ENCODE data around the gene AUTS2.

Gene AUTS2

GRCh38 chr7:70392877-70393435 lies 794.7 kb downstream of the AUTS2 start:
- DNase-seq (ENCODE audit: low read depth, low spot score): no peak
- H3K27ac ChIP-seq: no peak overlapping the region

GRCh38 chr7:70393956-70394355 lies 795.7 kb downstream of the AUTS2 start:
- no peak for DNase-seq (ENCODE audit: low read depth, low spot score)
- no peak overlapping the region for H3K27ac ChIP-seq

DNA sequence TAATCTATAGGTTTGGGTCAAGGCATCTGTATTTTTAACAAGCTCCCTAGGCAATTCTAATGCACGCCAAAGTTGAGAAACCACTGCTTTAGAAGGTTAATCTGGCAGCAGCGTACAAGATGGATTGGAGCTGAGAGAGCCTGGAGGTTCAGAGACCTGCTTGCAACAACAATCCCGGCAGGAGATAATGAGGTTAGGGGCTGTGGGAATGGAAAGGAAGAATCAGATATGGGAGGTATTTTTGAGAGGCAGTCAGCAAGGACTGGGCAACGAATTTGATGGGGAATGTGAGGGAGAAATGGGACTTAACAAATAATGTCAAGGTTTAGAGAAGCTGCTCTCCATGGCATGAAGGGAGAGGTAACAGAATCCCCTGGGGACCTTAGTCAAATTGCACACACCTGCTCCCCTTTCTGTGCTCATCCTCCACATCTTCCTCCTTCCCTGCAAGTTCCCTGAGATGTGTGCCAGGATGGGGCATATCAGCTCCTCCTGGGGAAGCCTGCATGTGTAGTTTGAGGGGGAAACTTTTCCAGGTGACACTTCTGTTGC lies 802.6 kb downstream of the AUTS2 start:
- H3K27ac ChIP-seq: no peak overlapping the region
- no peak for DNase-seq (ENCODE audit: low read depth, low spot score)

- no peak overlapping the region for H3K27ac ChIP-seq
- no peak for DNase-seq (ENCODE audit: low read depth, low spot score)
Measured at GRCh38 chr7:70402069-70402468, 803.8 kb downstream of the AUTS2 start.

GRCh38 chr7:70405241-70405640 lies 807.0 kb downstream of the AUTS2 start:
- DNase-seq (ENCODE audit: low read depth, low spot score): no peak
- H3K27ac ChIP-seq: no peak overlapping the region

DNA sequence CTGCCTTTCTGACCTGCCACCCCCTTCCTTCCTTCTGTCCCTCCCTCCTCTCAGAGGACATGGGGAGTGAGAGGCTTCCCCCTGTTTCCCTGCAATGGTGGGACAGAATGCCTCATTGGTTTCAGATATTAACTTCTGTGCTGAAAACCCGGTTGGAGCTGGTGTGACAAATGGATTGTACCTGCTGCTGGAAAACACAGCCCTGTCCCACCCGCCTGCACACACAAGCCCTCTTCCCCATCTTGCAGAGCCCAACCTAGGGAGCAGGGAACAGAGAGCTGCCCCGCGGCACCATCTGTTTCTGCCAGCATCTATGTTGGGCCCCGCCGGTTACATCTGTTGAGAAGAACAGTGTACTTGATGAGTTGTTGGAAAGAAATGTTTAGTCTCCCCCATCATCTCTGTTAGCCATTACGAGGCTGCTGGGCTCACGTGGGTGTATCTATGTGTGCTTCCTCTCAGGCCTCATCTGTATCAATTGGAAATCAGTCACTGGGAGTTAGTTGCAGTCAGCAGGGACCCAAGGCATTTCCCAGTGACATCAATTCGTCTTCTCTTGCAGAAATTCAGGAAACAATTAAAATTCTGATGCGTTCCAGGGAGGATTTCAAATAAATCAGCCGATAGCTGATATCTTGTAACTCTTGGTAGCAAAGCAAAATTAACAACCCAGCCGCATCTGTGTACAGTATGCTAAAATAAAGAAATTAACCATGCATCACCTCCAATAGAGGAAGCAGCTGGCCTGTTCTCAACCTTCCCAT lies 808.1 kb downstream of the AUTS2 start:
- no peak for DNase-seq (ENCODE audit: low read depth, low spot score)
- H3K27ac ChIP-seq: no peak overlapping the region

DNA sequence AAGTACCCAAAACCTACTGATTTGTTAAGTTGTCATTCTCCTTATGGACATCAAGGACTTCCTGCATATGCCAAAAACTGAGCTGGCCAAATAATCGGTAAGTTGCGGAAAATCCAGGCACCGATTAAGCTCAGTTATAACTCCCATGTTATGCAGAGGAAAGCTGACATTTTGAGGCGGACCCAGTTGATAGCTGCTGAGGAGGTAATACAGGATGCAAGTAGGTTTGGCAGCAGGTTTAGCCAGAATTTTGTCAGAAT lies 808.6 kb downstream of the AUTS2 start:
- DNase-seq (ENCODE audit: low read depth, low spot score): no peak
- no peak overlapping the region for H3K27ac ChIP-seq

DNA sequence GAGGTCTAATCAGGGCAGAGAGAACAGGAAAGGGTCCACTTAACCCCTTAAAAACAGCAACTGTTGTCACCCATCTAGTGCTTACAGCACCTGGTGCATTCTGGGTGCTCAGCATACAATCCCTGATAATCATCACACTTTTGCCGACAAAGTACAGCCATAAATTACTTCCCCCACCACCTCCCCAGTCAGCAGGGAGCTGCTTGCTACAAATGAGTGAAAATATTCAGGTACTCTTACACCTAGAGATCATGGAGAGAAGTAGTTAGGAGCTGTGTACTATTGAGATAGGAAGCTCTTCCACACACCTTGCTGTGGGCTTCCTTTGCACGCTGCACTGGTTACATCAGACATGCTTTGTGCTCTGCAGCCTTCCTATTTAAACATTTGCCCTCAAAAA lies 810.2 kb downstream of the AUTS2 start:
- no peak for DNase-seq (ENCODE audit: low read depth, low spot score)
- no peak overlapping the region for H3K27ac ChIP-seq

GRCh38 chr7:70408891-70409290 lies 810.6 kb downstream of the AUTS2 start:
- no peak for DNase-seq (ENCODE audit: low read depth, low spot score)
- H3K27ac ChIP-seq: no peak overlapping the region

DNA sequence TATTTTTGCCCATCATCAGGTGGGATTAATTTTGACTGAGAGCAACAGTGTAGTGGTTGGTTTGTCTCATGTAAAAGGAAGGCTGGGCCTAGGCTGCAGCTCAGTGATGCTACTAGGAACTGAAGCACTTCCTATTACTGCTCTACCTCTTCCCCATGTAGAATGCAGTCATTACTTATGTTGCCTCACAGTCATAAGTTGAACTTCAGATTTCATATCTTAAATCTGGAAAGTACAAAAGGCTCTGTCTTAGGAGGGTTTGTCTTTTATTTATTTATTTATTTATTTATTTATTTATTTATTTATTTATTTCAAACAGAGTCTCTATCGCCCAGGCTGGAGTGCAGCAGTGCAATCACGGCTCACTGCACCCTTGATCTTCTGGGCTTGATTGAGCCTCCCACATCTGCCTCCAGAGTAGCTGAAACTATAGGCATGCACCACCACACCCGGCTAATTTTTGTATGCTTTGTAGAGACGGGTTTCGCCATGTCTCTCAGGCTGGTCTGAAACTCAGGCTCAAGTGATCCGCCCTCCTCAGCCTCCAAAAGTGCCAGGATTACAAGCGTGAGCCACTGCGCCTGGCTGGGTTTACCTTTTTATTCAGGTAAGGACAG lies 812.0 kb downstream of the AUTS2 start:
- DNase-seq (ENCODE audit: low read depth, low spot score): no peak
- no peak overlapping the region for H3K27ac ChIP-seq

- DNase-seq (ENCODE audit: low read depth, low spot score): no peak
- H3K27ac ChIP-seq: no peak overlapping the region
Measured at GRCh38 chr7:70414368-70414767, 816.1 kb downstream of the AUTS2 start.

GRCh38 chr7:70415179-70415972 lies 817.1 kb downstream of the AUTS2 start:
- no peak for DNase-seq (ENCODE audit: low read depth, low spot score)
- no peak overlapping the region for H3K27ac ChIP-seq

GRCh38 chr7:70416347-70416985 lies 818.2 kb downstream of the AUTS2 start:
- no peak for DNase-seq (ENCODE audit: low read depth, low spot score)
- H3K27ac ChIP-seq: no peak overlapping the region

GRCh38 chr7:70416986-70417655 lies 818.8 kb downstream of the AUTS2 start:
- DNase-seq (ENCODE audit: low read depth, low spot score): no peak
- H3K27ac ChIP-seq: no peak overlapping the region

DNA sequence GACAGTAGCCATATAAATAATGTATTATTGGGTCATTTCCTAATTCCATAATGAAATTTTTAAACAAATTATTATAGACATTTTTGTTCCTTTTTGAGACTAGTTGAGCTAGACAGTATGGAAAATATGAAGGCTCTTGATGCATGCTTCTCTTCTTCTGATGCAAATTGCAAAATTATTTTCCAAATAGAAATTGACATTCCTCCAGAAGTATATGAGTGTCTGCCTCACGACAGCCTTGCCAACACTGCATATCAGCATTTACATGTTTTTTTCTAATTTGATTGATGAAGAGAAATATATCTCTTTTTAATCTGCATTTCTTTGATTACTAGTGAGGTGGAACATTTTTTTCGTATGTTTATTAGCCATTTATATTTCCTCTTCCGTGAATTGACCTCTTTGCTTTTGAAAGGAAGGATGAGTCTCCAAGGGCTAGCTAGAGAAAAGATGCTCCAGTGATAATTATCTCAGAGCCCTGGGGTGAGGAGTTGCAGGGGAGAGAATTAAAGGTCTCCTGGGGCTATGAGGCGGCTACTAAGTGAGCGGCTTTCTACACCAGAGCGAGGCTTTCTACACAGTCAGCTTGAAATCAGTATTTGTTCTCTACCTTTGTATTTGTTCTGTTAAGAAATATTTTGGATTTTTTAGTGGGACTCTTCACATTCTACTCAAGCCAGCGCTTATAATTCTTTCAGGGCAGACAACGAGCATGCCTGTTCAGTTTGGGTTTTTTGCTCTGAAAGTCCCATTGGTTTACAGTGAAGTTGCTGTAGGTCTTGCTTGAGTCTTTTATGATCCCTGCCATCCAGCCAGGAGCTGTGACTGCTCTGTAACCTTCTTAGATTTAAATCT lies 821.5 kb downstream of the AUTS2 start:
- H3K27ac ChIP-seq: no peak overlapping the region
- no peak for DNase-seq (ENCODE audit: low read depth, low spot score)

GRCh38 chr7:70420381-70420662 lies 822.0 kb downstream of the AUTS2 start:
- DNase-seq (ENCODE audit: low read depth, low spot score): no peak
- H3K27ac ChIP-seq: no peak overlapping the region

DNA sequence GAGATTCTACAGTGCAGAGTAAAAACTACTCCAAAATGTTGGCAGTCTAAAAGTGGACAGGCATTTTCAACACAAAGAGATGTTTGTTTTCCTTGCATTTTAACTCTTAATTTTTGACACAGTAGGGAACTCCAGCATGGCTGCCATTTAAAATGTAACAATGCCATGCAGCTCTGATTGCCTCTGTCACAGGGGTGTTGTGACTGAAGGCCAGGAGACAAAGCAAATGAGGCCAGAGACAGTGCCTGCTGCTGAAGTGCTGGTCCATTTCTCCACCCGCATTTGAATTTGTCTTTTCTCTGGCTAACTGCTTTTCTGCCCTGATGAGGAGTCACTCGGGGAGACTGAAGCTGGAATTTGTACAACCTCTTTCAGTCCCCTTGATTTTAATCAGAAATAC lies 823.0 kb downstream of the AUTS2 start:
- DNase-seq (ENCODE audit: low read depth, low spot score): no peak
- no peak overlapping the region for H3K27ac ChIP-seq

DNA sequence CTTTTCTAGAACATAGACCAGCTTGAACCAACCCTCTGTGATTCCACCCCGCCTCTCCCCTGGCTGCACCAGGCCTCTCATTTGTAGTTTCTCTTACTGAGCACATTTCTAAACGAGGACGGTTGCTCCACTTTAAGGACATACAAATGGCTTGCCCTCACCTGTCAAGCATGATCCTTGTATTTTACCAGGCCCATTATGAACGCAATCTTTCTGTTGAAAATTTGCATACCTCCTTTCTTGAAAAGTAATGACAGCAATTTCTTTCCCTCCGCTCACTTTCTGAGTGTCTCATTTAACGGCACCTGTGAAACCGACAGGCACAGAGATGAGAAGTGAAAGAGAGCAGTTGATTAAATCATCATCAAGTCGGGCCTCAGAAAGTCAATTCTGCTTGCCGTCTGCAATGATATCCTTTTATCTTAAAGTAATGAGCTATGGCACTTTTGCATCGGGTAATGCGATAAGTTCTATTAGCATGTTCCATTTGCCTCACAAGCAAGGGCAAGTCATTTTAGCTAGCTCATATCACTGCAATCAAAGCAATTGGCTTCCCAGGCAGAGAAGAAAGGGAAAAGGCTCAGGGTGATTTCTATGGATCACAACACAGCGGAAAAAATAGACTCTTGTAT lies 828.1 kb downstream of the AUTS2 start:
- DNase-seq (ENCODE audit: low read depth, low spot score): no peak

GRCh38 chr7:70432567-70433001 lies 834.3 kb downstream of the AUTS2 start:
- DNase-seq (ENCODE audit: low read depth, low spot score): no peak

More for the DNA sequence above, 828.1 kb downstream of the AUTS2 start:
- no peak overlapping the region for H3K27ac ChIP-seq

More at GRCh38 chr7:70432567-70433001, 834.3 kb downstream of the AUTS2 start:
- H3K27ac ChIP-seq: no peak overlapping the region
